NCI-H748 (cell line): ENCODE measurements around the gene AURKB.
"Not testable (repeated sequence)": the region's sequence is repeated elsewhere in the genome, so short reads cannot be mapped to it uniquely, and the experiment has no call there.

ENCODE experiments used
- DNase-seq: peaks from one replicate; lab custom pipeline; 2025; ENCODE audit not compliant: unreplicated experiment; lab: John Stamatoyannopoulos, UW

AURKB gene

GRCh38 chr17:8209907-8210760 is at the start of gene AURKB:
Gene AURKB (minus strand): TSS chr17:8210575. CDS start chr17:8210224, 351 bp downstream.
- peak; percentile 99 for DNase-seq

DNA sequence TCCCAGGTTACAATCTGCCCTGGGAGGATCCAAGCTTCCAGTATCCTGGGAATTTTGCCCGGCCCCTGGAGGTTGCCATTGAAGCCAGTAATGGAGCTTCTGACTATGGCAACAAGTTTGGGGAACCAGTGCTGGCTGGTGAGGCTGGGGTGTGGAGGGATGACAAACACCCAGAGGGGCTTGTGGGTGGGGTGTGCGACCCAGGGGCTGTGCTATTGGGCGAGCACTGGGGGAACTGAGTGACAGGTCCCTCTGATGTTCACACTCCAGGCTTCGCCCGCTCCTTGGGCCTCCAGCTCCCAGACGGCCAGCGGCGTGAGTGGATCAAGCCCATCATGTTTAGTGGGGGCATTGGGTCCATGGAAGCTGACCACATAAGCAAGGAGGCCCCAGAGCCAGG is 47.4 kb upstream of the AURKB start:
- DNase-seq = no peak

DNA sequence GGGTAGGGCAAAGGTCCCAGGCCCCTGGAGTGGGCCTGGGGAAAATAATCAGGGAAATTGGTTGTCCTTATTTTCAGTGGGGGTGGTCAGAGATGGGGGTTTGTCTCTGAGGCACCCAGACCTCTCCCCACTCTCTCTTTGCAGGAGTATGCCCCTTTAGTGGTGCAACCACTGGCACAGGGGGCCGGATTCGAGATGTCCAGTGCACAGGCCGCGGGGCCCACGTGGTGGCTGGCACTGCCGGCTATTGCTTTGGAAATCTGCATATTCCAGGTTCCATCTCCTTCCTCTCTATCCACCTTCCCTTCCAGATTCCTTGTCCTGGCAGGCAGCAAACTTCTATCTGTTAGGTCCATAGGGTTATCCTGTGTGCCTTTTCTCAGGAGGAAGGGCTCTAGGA is 46.3 kb upstream of the AURKB start:
- no peak for DNase-seq

DNA sequence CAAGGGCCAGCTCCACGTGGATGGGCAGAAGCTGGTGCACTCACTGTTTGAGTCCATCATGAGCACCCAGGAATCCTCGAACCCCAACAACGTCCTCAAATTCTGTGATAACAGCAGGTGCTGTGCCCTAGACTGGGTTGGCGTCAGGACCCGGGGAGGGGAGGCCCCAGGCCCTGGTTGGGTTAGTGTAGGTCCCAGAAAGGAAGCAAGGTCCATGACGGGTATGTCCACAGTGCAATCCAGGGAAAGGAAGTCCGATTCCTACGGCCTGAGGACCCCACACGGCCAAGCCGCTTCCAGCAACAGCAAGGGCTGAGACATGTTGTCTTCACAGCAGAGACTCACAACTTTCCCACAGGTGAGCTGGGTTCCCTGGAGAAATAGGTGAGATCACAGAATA is 45.9 kb upstream of the AURKB start:
- DNase-seq = no peak

GRCh38 chr17:8255499-8255898 is 45.1 kb upstream of the AURKB start:
- DNase-seq = no peak

DNA sequence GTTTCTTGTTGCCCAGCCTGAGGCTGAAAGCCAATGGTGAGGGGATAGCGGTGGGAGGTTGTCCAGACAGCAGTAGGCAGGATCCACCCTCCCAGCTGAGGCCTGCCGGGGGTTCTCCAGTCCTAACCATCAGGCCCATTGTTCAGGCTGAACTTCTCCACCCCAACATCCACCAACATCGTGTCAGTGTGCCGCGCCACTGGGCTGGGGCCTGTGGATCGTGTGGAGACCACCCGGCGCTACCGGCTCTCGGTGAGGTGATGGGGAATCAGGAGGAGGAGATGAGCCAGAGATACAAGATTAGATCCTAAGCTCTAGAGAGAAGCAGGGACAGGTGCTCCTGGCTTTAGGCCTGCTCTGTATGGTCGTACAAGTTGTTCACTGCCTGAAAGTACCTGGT is 44.5 kb upstream of the AURKB start:
- no peak for DNase-seq

GRCh38 chr17:8253801-8254200 is 43.4 kb upstream of the AURKB start:
- peak; percentile 10 for DNase-seq

GRCh38 chr17:8251411-8251810 is 41.0 kb upstream of the AURKB start:
- not testable (repeated sequence) for DNase-seq

GRCh38 chr17:8249621-8250500 is 39.5 kb upstream of the AURKB start:
- DNase-seq = no peak

DNA sequence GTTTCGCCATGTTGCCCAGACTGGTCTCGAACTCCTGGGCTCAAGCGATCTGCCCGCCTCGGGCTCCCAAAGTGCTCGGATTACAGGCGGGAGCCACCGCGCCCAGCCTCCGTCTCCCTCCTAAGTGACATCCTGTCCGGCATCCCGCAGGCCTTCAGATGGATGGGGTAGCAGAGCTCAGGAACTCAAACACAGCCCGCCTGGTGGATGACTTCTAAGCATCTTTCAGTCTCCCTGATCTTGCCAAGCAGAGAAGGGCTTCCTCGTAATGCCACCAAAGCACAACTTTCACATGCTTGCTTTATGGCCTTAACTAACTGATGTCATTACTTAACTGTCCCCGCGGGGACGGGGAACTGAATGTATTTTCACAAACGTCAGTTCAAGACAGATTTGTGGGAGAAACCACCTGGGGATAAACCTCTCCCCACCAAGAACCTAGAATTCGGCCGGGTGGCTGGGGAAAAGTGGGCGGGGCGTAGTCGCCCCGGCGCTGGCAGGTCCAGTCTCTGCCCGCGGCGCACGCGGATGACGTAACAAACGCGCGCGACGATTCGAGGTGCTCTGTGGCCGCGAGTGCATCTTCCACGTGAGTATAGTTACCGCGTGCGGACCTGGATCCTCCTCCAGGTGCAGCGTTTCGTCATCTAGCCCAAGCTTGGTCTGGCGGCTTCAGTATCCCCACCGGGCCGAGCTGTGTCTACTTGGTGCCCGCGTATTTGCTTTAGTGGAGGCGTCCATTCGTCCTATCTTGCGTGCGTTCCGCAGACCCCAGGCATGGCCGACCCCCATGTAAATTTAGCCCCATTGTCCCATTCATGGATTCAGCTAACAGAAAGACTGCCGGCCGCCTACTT is 38.6 kb upstream of the AURKB start, which contains the start of gene PFAS:
Gene PFAS (plus strand): TSS at position 539 of the 857 bp plus-strand sequence. CDS start 4,649 bp downstream, outside the sequence.
- peak; percentile 99 for DNase-seq

DNA sequence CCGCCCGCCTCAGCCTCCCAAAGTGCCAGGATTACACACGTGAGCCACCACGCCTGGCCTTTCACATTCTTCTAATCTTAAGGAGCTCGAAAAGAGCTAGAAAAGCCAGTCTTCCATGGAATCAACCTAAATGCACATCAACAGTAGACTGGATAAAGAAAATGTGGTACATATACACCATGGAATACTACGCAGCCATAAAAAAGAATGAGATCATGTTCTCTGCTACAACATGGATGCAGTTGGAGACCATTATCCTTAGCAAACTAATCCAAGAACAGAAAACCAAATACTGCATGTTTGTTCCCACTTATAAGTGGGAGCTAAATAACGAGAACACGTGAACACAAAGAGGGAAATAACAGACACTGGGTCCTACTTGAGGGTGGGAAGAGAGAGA is 34.4 kb upstream of the AURKB start:
- DNase-seq = no peak

- DNase-seq = no peak
Observed at GRCh38 chr17:8243827-8244226, 33.5 kb upstream of the AURKB start.

DNA sequence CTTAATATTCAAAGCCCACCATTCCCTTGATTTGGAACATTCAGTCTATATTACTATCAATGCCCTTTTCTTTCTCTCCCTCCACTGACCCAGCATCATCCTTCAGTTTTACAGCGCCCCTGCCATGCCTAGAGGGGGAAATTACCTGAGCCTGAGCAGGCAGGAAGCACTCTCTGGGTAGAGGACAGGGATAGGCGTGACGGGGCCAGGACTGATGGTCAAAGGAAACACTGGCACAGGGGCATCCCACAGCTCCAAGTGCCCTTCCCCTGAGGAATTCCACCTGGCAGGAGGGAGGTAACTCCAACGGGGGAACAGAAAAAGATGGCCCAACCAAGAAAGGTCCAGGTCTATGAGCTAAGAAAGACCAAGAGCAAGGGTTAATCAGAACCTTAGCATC is 27.5 kb upstream of the AURKB start:
- no peak for DNase-seq

DNA sequence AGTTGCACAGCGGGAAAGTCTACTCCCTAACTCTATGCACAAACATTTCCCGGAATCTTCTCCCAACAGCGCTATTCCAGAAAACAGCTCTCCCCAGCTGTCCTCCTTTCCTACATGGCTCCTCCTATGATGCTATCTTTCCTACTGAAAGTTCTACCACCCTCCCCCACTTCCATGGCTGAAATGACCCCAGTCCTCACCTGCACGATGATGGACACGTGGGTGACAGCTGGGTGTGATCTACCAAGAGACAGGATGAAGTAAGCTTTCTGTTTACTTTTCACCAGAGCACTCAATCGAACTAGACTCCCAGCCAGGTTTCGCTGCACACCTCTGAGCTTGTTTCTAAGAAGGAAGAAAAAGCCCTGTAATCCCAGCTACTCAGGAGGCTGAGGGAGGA is 26.8 kb upstream of the AURKB start:
- no peak for DNase-seq

DNA sequence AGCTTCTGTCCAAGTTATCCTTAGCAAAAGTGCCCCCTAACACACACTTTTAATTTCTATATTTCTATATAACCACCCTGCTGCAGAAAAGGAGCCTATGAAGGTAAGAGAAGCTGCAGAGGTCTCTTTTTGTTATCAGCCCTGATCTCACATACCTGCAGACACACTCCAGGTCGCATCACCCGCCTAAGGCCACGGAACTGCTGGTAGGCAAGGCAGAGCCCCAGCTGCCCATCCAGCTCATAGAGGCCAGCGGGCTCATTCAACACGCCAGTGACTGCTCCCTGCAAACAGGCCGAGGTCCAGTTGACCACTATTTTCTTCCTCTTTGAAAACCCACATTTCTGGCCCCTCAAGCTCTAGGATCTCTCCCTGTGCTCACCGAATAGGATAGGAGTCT is 25.3 kb upstream of the AURKB start:
- DNase-seq = no peak

- no peak for DNase-seq
Observed at GRCh38 chr17:8234361-8235270, 24.2 kb upstream of the AURKB start.

GRCh38 chr17:8231701-8232100 is 21.3 kb upstream of the AURKB start:
- no peak for DNase-seq

GRCh38 chr17:8227238-8227581 is 16.8 kb upstream of the AURKB start:
- DNase-seq = no peak

- DNase-seq = peak; percentile 92
Observed at GRCh38 chr17:8226536-8227237, 16.3 kb upstream of the AURKB start.
